ENCODE measurements around the gene NCAPG.

Gene NCAPG

GRCh38 chr4:17766826-17767458 lies 43.8 kb upstream of the NCAPG start:
- H3K4me1 ChIP-seq (ENCODE audit: control insufficient read depth, low read length), result no peaks in the 10 kb centered on the region
- TF ChIP-seq EZH2phosphoT487 (IDR thresholded peaks at IDR 0.05; ENCODE audit: borderline replicate concordance, low read length) (no peak), CTCF (IDR thresholded peaks at IDR 0.05; ENCODE audit: low read depth, low read length, poor library complexity, severe bottlenecking) (no peak)
- H3K4me2 ChIP-seq (ENCODE audit: low read length), result no peak overlapping the region
- H3K9me2 ChIP-seq (replicated peaks; ENCODE audit: control insufficient read depth, low read length), result no peaks in the 10 kb centered on the region
- no peak overlapping the region for H3K4me3 ChIP-seq (ENCODE audit: low read length)
- H4K20me1 ChIP-seq (ENCODE audit: control insufficient read depth, insufficient read depth, low read depth, low read length), result no peaks in the 10 kb centered on the region
- H3K79me2 ChIP-seq (ENCODE audit: control insufficient read depth, low read length), result no peaks in the 10 kb centered on the region
- H3F3A ChIP-seq (ENCODE audit: control insufficient read depth, insufficient read depth), result no peaks in the 10 kb centered on the region
- peaks cover 2% of the 10 kb centered on the region; the same call in 1 of the 2 replicates for H3K27me3 ChIP-seq (ENCODE audit: control insufficient read depth, low read length)
- H3K9me3 ChIP-seq (ENCODE audit: control insufficient read depth, insufficient read depth, low read length), result peaks cover 3% of the 10 kb centered on the region; the same call in 1 of the 2 replicates
- no peak overlapping the region for H3K27ac ChIP-seq (ENCODE audit: low read depth, low read length)
- no peaks in the 10 kb centered on the region for H3K36me3 ChIP-seq (ENCODE audit: control insufficient read depth, low read length)

DNA sequence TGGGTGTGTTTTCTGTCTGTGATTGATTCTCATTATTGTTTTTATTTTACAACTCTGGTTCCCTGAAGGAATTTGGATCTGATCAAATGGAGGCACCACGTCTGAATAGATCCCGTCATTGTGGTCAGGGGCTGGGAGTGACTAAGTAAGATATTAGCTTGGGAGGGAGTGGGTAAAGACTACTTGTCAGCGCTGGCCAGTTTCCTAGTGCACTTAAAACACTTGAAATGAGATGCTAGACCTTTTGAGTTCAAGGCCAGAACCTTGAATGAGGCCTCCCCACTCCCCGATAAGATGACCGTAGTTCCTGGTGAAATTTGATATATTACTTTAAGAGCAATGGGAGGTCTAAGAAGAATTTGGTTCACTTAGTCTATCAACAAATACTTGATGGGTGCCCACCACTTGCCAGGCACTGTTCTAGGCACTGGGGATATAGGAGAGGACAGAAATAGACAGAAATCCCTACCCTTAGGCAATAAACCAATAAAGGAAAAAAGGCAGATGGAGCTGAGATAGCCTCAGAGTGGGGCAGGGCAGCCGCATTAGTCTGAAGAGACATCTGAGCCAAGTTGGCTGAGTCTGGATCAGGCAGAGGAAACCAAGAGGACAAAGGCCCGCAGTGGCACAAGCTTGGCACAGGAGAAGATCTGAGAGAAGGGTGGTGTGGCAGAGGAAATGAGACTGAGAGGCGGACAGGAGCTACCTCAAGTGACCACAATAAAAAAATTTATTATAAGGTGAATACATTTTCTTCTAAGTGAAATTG lies 41.2 kb upstream of the NCAPG start:
- Histone ChIP-seq H3K4me2 (ENCODE audit: low read length) (no peak overlapping the region), H3F3A (ENCODE audit: control insufficient read depth, insufficient read depth) (no peaks in the 10 kb centered on the region), H3K4me3 (ENCODE audit: low read length) (no peak overlapping the region), H3K4me1 (ENCODE audit: control insufficient read depth, low read length) (no peaks in the 10 kb centered on the region), H3K36me3 (ENCODE audit: control insufficient read depth, low read length) (no peaks in the 10 kb centered on the region), H3K9me3 (ENCODE audit: control insufficient read depth, insufficient read depth, low read length) (peaks cover 3% of the 10 kb centered on the region; the same call in 1 of the 2 replicates), H3K27me3 (ENCODE audit: control insufficient read depth, low read length) (peaks cover 2% of the 10 kb centered on the region; the same call in 1 of the 2 replicates), H4K20me1 (ENCODE audit: control insufficient read depth, insufficient read depth, low read depth, low read length) (no peaks in the 10 kb centered on the region), H3K9me2 (replicated peaks; ENCODE audit: control insufficient read depth, low read length) (no peaks in the 10 kb centered on the region), H3K27ac (ENCODE audit: low read depth, low read length) (no peak overlapping the region), H3K79me2 (ENCODE audit: control insufficient read depth, low read length) (no peaks in the 10 kb centered on the region)
- TF ChIP-seq EZH2phosphoT487 (IDR thresholded peaks at IDR 0.05; ENCODE audit: borderline replicate concordance, low read length) (no peak), CTCF (IDR thresholded peaks at IDR 0.05; ENCODE audit: low read depth, low read length, poor library complexity, severe bottlenecking) (no peak)

DNA sequence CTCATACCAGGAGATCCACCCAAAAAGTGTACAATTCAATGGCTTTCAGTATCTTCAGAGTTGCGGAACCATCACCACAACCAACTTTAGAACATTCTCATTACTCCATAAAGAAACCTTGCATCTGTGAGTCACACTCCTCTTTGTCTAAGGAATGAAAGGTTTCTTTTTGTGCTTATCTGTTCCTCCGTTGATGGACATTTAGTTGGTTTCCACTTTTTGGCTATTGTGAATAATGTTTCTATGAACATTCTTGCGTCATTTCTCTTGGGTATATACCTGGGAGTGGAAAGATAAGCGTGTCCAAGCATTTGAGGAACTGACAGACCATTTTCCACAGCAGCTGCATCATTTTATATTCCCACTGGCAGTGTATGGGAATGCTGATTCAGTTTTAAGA lies 39.9 kb upstream of the NCAPG start:
- Histone ChIP-seq H3K79me2 (ENCODE audit: control insufficient read depth, low read length) (no peaks in the 10 kb centered on the region), H3K4me1 (ENCODE audit: control insufficient read depth, low read length) (no peaks in the 10 kb centered on the region), H3K27ac (ENCODE audit: low read depth, low read length) (no peak overlapping the region), H3K9me2 (replicated peaks; ENCODE audit: control insufficient read depth, low read length) (no peaks in the 10 kb centered on the region), H3K36me3 (ENCODE audit: control insufficient read depth, low read length) (no peaks in the 10 kb centered on the region), H3K9me3 (ENCODE audit: control insufficient read depth, insufficient read depth, low read length) (peaks cover 3% of the 10 kb centered on the region; the same call in 1 of the 2 replicates), H3F3A (ENCODE audit: control insufficient read depth, insufficient read depth) (no peaks in the 10 kb centered on the region), H4K20me1 (ENCODE audit: control insufficient read depth, insufficient read depth, low read depth, low read length) (no peaks in the 10 kb centered on the region), H3K4me3 (ENCODE audit: low read length) (no peak overlapping the region), H3K27me3 (ENCODE audit: control insufficient read depth, low read length) (peaks cover 2% of the 10 kb centered on the region; the same call in 1 of the 2 replicates), H3K4me2 (ENCODE audit: low read length) (no peak overlapping the region)
- TF ChIP-seq EZH2phosphoT487 (IDR thresholded peaks at IDR 0.05; ENCODE audit: borderline replicate concordance, low read length), result no peak
- no peak for TF ChIP-seq CTCF (IDR thresholded peaks at IDR 0.05; ENCODE audit: low read depth, low read length, poor library complexity, severe bottlenecking)
